Panc1 (cell line): ENCODE results near the gene DNAH3. TPM values are rescaled to one million over a fixed set of nuclear protein-coding genes. Genes with fewer than 3 reads are reported as not detected.

ENCODE experiments used
- ATAC-seq: fragments of 200-7000 bp; cut with Tn5 transposase; 2 replicates; pipeline ENCODE4 v1.9.1; 2020; ENCODE audit warnings: mild to moderate bottlenecking, moderate library complexity
- BruUV-seq: library from RNA; stranded (reverse); fragments of 400-500 nt; replicated peaks from 2 replicates; lab custom pipeline; 2021; lab: Mats Ljungman, UMichigan
- CTCF ChIA-PET: fragments of 300-600 bp; sonication (Branson Sonifier 250); formaldehyde crosslinking; loops from one replicate; lab custom pipeline; 2022; ENCODE audit warnings: antibody characterized with exemption; lab: Charles Lee
- POLR2A ChIA-PET: fragments of 300-600 bp; sonication (Branson Sonifier 250); formaldehyde crosslinking; loops from one replicate; lab custom pipeline; 2022; ENCODE audit warnings: antibody characterized with exemption; lab: Charles Lee
- DNase-seq: peaks from one replicate; pipeline ENCODE4 v3.0.0-alpha.2; 2010; ENCODE audit warnings: low read depth, low spot score
- H3K27ac ChIP-seq: 2 replicates; pipeline ENCODE4 v1.5.1; 2011; ENCODE audit warnings: mild to moderate bottlenecking, low read length, inconsistent platforms
- H3K27me3 ChIP-seq: fragments of 200-500 bp; sonication (Bioruptor generic); 2 replicates; pipeline ENCODE4 v1.6.0; 2014; ENCODE audit warnings: low read length, inconsistent platforms; ENCODE audit not compliant: control insufficient read depth, insufficient read depth
- H3K36me3 ChIP-seq: fragments of 200-500 bp; sonication (Bioruptor generic); 2 replicates; pipeline ENCODE4 v1.5.1; 2014; ENCODE audit warnings: inconsistent platforms, mild to moderate bottlenecking, low read length, moderate library complexity; ENCODE audit not compliant: control insufficient read depth, insufficient read depth
- H3K4me1 ChIP-seq: 2 replicates; pipeline ENCODE4 v1.5.1; 2011; ENCODE audit warnings: inconsistent platforms, mild to moderate bottlenecking, low read length, moderate library complexity; ENCODE audit not compliant: control insufficient read depth, insufficient read depth
- H3K4me3 ChIP-seq, 2 experiments: 2 replicates each; pipeline ENCODE4 v1.5.1; 2011 to 2012; ENCODE audit warnings: low read depth in 2 of 2, low read length in 2 of 2, mild to moderate bottlenecking in 2 of 2, inconsistent platforms in 1 of 2, moderate library complexity in 1 of 2
- H3K9me3 ChIP-seq: fragments of 200-500 bp; sonication (Bioruptor generic); 2 replicates; pipeline ENCODE4 v1.5.1; 2014; ENCODE audit warnings: low read depth, mild to moderate bottlenecking, inconsistent platforms, low read length, moderate library complexity; ENCODE audit not compliant: control insufficient read depth, insufficient read depth
- CTCF ChIP-seq: fragments of 450-650 bp; IDR thresholded peaks from 2 replicates; pipeline ENCODE4 v1.5.1; 2017; ENCODE audit warnings: mild to moderate bottlenecking
- POLR2AphosphoS5 ChIP-seq: IDR thresholded peaks from 2 replicates; pipeline ENCODE4 v1.6.1; 2012; ENCODE audit warnings: mild to moderate bottlenecking, low read depth, low read length, moderate library complexity
- REST ChIP-seq, 2 experiments: IDR thresholded peaks; 2 replicates each; pipeline ENCODE4 v1.6.1; 2011 to 2012; ENCODE audit warnings: low read depth in 2 of 2, control low read depth in 1 of 2, low read length in 1 of 2, mild to moderate bottlenecking in 1 of 2, moderate library complexity in 1 of 2; ENCODE audit not compliant: insufficient read depth in 1 of 2
- SIN3A ChIP-seq: IDR thresholded peaks from 2 replicates; pipeline ENCODE4 v1.6.1; 2012; ENCODE audit warnings: low read depth, mild to moderate bottlenecking, low read length, moderate library complexity, borderline replicate concordance; ENCODE audit not compliant: insufficient read depth
- TCF7L2 ChIP-seq: IDR thresholded peaks from 2 replicates; pipeline ENCODE4 v1.6.1; 2011; ENCODE audit warnings: mild to moderate bottlenecking, low read depth, low read length, inconsistent platforms
- in situ Hi-C: cut with HindIII; loops from 2 replicates; pipeline ENCODE4 v1.10.0; 2016; ENCODE audit warnings: low sequenced_read_pairs, low pct_unique_long_range_greater_than_20kb
- intact Hi-C: fragments of 100-400 bp; cut with micrococcal nuclease; formaldehyde crosslinking; loops from one replicate; pipeline ENCODE4 v1.10.0; 2022; ENCODE audit not compliant: unreplicated experiment
- total RNA-seq: library from RNA; stranded (reverse); gene quantifications from one replicate; pipeline ENCODE4 v1.2.1, GENCODE V29; 2021; ENCODE audit not compliant: unreplicated experiment

The DNAH3 gene
- total RNA-seq, 1 experiment from 2014 or later = 0.62 TPM

GRCh38 chr16:21164521-21165168 lies 14.0 kb upstream of the DNAH3 start:
- Histone ChIP-seq H3K4me3 (no peak overlapping the region), H3K27me3 (no peaks in the 10 kb centered on the region), H3K4me1 (no peaks in the 10 kb centered on the region), H3K36me3 (no peaks in the 10 kb centered on the region; the same call in 1 of the 2 replicates), H3K9me3 (no peaks in the 10 kb centered on the region), H3K27ac (no peak overlapping the region)
- no peak for DNase-seq
- CTCF ChIA-PET = no interaction called here
- no peak for ATAC-seq
- no TSS peak for BruUV-seq
- POLR2A ChIA-PET = no interaction called here
- intact Hi-C loops = no loop called here
- TF ChIP-seq TCF7L2 = no peak
- TF ChIP-seq REST (IDR thresholded peaks at IDR 0.05; ENCODE audit: insufficient read depth in 1 of 2, low read depth in 2 of 2, low read length in 1 of 2) = no peak
- no peak for TF ChIP-seq SIN3A
- no peak for TF ChIP-seq CTCF
- TF ChIP-seq POLR2AphosphoS5 = no peak
- in situ Hi-C loops = no loop called here

GRCh38 chr16:21163576-21163975 lies 12.9 kb upstream of the DNAH3 start:
- TF ChIP-seq POLR2AphosphoS5 = no peak
- no peak overlapping the region for H3K4me3 ChIP-seq
- no peaks in the 10 kb centered on the region for H3K27me3 ChIP-seq
- DNase-seq = no peak
- no peak overlapping the region for H3K27ac ChIP-seq
- H3K4me1 ChIP-seq = peaks cover 3% of the 10 kb centered on the region; the same call in 1 of the 2 replicates
- ChIA-PET CTCF (no interaction called here), POLR2A (no interaction called here)
- in situ Hi-C loops = no loop called here
- no peaks in the 10 kb centered on the region for H3K9me3 ChIP-seq
- H3K36me3 ChIP-seq = no peaks in the 10 kb centered on the region; the same call in 1 of the 2 replicates
- no peak for ATAC-seq
- BruUV-seq = no TSS peak
- intact Hi-C loops = no loop called here

GRCh38 chr16:21162661-21163151 lies 12.1 kb upstream of the DNAH3 start:
- intact Hi-C loops = no loop called here

More at GRCh38 chr16:21162661-21163151, 12.1 kb upstream of the DNAH3 start:
- peaks cover 3% of the 10 kb centered on the region; the same call in 1 of the 2 replicates for H3K4me1 ChIP-seq
- no peaks in the 10 kb centered on the region; the same call in 1 of the 2 replicates for H3K36me3 ChIP-seq
- no peak overlapping the region for H3K27ac ChIP-seq
- TF ChIP-seq CTCF (no peak), POLR2AphosphoS5 (no peak), SIN3A (no peak), REST (IDR thresholded peaks at IDR 0.05; ENCODE audit: insufficient read depth in 1 of 2, low read depth in 2 of 2, low read length in 1 of 2) (no peak), TCF7L2 (no peak)
- H3K9me3 ChIP-seq = no peaks in the 10 kb centered on the region
- ChIA-PET POLR2A (no interaction called here), CTCF (no interaction called here)
- BruUV-seq = no TSS peak
- no peaks in the 10 kb centered on the region for H3K27me3 ChIP-seq
- ATAC-seq (no peak), DNase-seq (no peak)
- in situ Hi-C loops = no loop called here
- no peak overlapping the region for H3K4me3 ChIP-seq
